Psoas muscle (tissue), 8 donors: ENCODE data around the gene STXBP6. TPM values are rescaled to one million over a fixed set of nuclear protein-coding genes. Genes with fewer than 3 reads are reported as not detected.

ENCODE experiments used
- ATAC-seq, 4 donors: fragments of 200-7000 bp; cut with Tn5 transposase; one replicate each; pipeline ENCODE4 v1.9.1; 2020; ENCODE audit warnings: moderate library complexity in 3 of 4, mild to moderate bottlenecking in 2 of 4
- DNase-seq, 2 donors: peaks; one replicate each; pipeline ENCODE4 v3.0.0-alpha.2; 2020
- H3K27ac ChIP-seq: fragments of 200-600 bp; one replicate; pipeline ENCODE4 v1.8.0; 2022
- H3K27me3 ChIP-seq, 3 donors: fragments of 200-600 bp in 1 of 3; one replicate each; pipeline versions ENCODE4 v1.6.1 to v1.8.0; 2013 to 2022; ENCODE audit warnings: low read length in 2 of 3, mild to moderate bottlenecking in 2 of 3, moderate library complexity in 1 of 3; ENCODE audit not compliant: insufficient read depth in 3 of 3
- H3K36me3 ChIP-seq, 2 donors: fragments of 200-600 bp in 1 of 2; one replicate each; pipeline versions ENCODE4 v1.6.1 to v1.8.0; 2013 to 2022; ENCODE audit warnings: low read depth in 1 of 2, mild to moderate bottlenecking in 1 of 2, moderate library complexity in 1 of 2; ENCODE audit not compliant: insufficient read depth in 1 of 2
- H3K4me1 ChIP-seq: fragments of 200-600 bp; one replicate; pipeline ENCODE4 v1.8.0; 2022
- H3K4me3 ChIP-seq: fragments of 200-600 bp; one replicate; pipeline ENCODE4 v1.8.0; 2022; ENCODE audit warnings: mild to moderate bottlenecking
- H3K9me3 ChIP-seq: fragments of 200-600 bp; one replicate; pipeline ENCODE4 v1.8.0; 2022
- CTCF ChIP-seq: fragments of 200-600 bp; IDR thresholded peaks from one replicate; pipeline ENCODE4 v1.8.0; 2022; ENCODE audit warnings: antibody characterized with exemption
- WGBS, 3 donors: extraction: QIAGEN DNeasy Blood & Tissue Kit; methylation state at CpG; one replicate each; pipeline versions ENCODE4 v1.1.6 to v1.1.7; 2013; 5-methylcytosine and 5-hydroxymethylcytosine counted together
- intact Hi-C, 2 donors: fragments of 100-400 bp; cut with DNase I; formaldehyde crosslinking; loops; one replicate each; pipeline versions ENCODE4 v1.11.0 to v1.14.2; 2022
- polyA plus RNA-seq, 3 donors: library from polyadenylated mRNA; stranded (reverse); fragments of 200-250 nt; gene quantifications; one replicate each; pipeline ENCODE4 v1.2.3, GENCODE V29; 2013
- total RNA-seq, 4 donors: library from RNA; stranded (reverse); fragmentation: NEBNext Ultra II Directional in 2 of 4; extraction: Animal tissue kit (Norgen Biotek cat#: 25700) in 2 of 4; gene quantifications; one replicate each; pipeline versions ENCODE4 v1.2.1 to v1.2.4, GENCODE V29; 2021 to 2023
- donor health status: healthy with polysubstance abuse.
- donor health status: DM: no; HTN: no; CAD: no; lungs with moderate emphysema.
- donor health status: Bipolar disorder and iron deficiency.
- donor health status: healthy.
- donor health status: DM: yes; HTN: yes; CAD: no.
- donor health status: DM: no; HTN: no; CAD: no.
- donor health status: DM: no; HTN: no; CAD: no.
- donor health status: DM: yes; HTN: yes; CAD: no.

STXBP6 gene
- total and polyA plus RNA-seq, 7 donors = 1.1 to 3.5 (median 2.2) TPM

- no peak overlapping the region for H3K4me3 ChIP-seq
- no peak for TF ChIP-seq CTCF
- no peak for ATAC-seq
- H3K27ac ChIP-seq = no peak overlapping the region
- H3K9me3 ChIP-seq = no peaks in the 10 kb centered on the region
- 26 to 41% (median 30%) methylated on average over 4 of the region's 4 CpGs for WGBS, 3 donors
- DNase-seq = no peak
- H3K27me3 ChIP-seq = no peaks in the 10 kb centered on the region
- no peaks in the 10 kb centered on the region for H3K36me3 ChIP-seq
- peaks cover 8% of the 10 kb centered on the region for H3K4me1 ChIP-seq
- intact Hi-C loops = no loop called here
These were observed 173.7 kb downstream of the STXBP6 start for GRCh38 chr14:24875991-24876878.

GRCh38 chr14:24875203-24875838 lies 174.6 kb downstream of the STXBP6 start:
- Histone ChIP-seq H3K36me3 (no peaks in the 10 kb centered on the region), H3K9me3 (no peaks in the 10 kb centered on the region), H3K4me1 (peaks cover 1% of the 10 kb centered on the region), H3K27ac (no peak overlapping the region), H3K27me3 (no peaks in the 10 kb centered on the region), H3K4me3 (no peak overlapping the region)
- intact Hi-C loops = no loop called here
- 62 to 69% (median 68%) methylated on average over 4 of the region's 4 CpGs for WGBS, 3 donors
- no peak for TF ChIP-seq CTCF
- no peak for DNase-seq
- no peak for ATAC-seq

GRCh38 chr14:24874514-24875202 lies 175.3 kb downstream of the STXBP6 start:
- no peak for DNase-seq
- no peaks in the 10 kb centered on the region for H3K27me3 ChIP-seq

GRCh38 chr14:24873551-24873950 lies 176.4 kb downstream of the STXBP6 start:
- H3K27ac ChIP-seq = no peak overlapping the region
- no peak for TF ChIP-seq CTCF
- no peaks in the 10 kb centered on the region for H3K4me1 ChIP-seq
- ATAC-seq = no peak
- H3K27me3 ChIP-seq = no peaks in the 10 kb centered on the region
- H3K9me3 ChIP-seq = no peaks in the 10 kb centered on the region
- intact Hi-C loops = no loop called here
- no peaks in the 10 kb centered on the region for H3K36me3 ChIP-seq
- no peak for DNase-seq
- 63 to 66% (median 64%) methylated on average over 5 of the region's 5 CpGs for WGBS, 3 donors
- H3K4me3 ChIP-seq = no peak overlapping the region

More at GRCh38 chr14:24874514-24875202, 175.3 kb downstream of the STXBP6 start:
- Histone ChIP-seq H3K27ac (no peak overlapping the region), H3K4me3 (no peak overlapping the region), H3K4me1 (no peaks in the 10 kb centered on the region), H3K36me3 (no peaks in the 10 kb centered on the region), H3K9me3 (no peaks in the 10 kb centered on the region)
- TF ChIP-seq CTCF = no peak
- intact Hi-C loops = no loop called here
- 92 to 96% (median 95%) methylated on average over 8 of the region's 8 CpGs for WGBS, 3 donors
- no peak for ATAC-seq
